Cardiac muscle cell (in vitro differentiated cells and primary cell): ENCODE results near the gene BNC1. TPM values are rescaled to one million over a fixed set of nuclear protein-coding genes. Genes with fewer than 3 reads are reported as not detected.

ENCODE experiments used
- DNase-seq, 2 donors: peaks; one replicate each; pipeline versions ENCODE4 v3.0.0 to v3.0.0-alpha.2; 2010 to 2017; ENCODE audit warnings: low read depth in 1 of 2, low spot score in 1 of 2
- H3K27ac ChIP-seq: fragments of 200-600 bp; sonication (generic); 2 replicates; pipeline ENCODE4 v1.5.1; 2016
- H3K27me3 ChIP-seq: fragments of 200-600 bp; sonication (generic); 2 replicates; pipeline ENCODE4 v1.6.0; 2016; ENCODE audit warnings: control low read depth
- H3K36me3 ChIP-seq: fragments of 200-600 bp; sonication (generic); 2 replicates; pipeline ENCODE4 v1.5.1; 2016; ENCODE audit warnings: control low read depth
- H3K4me1 ChIP-seq: fragments of 200-600 bp; sonication (generic); 2 replicates; pipeline ENCODE4 v1.8.1; 2017; ENCODE audit warnings: low read depth, mild to moderate bottlenecking, mixed run types
- H3K4me3 ChIP-seq: fragments of 200-600 bp; sonication (generic); 2 replicates; pipeline ENCODE4 v1.5.1; 2016; ENCODE audit warnings: mild to moderate bottlenecking
- H3K9me3 ChIP-seq: fragments of 200-600 bp; sonication (generic); 2 replicates; pipeline ENCODE4 v1.5.1; 2017; ENCODE audit warnings: low read depth, mild to moderate bottlenecking, control low read depth
- CTCF ChIP-seq: IDR thresholded peaks from 2 replicates; pipeline ENCODE4 v1.5.1; 2012; ENCODE audit warnings: low read depth, mild to moderate bottlenecking, low read length
- polyA plus RNA-seq: library from polyadenylated mRNA; unstranded; fragments of >200 nt; fragmentation: Nextera tagmentation; extraction: Ambion mirVana; gene quantifications from 2 replicates; pipeline ENCODE4 v1.2.1, GENCODE V29; 2016
- total RNA-seq: library from RNA; depleted of rRNA; stranded (reverse); fragments of >200 nt; gene quantifications from 2 replicates; pipeline ENCODE4 v1.2.3, GENCODE V29; 2016

BNC1 gene
- total and polyA plus RNA-seq, 2 experiments from 2014 or later = 3.3 to 4.5 TPM

- Histone ChIP-seq H3K9me3 (no peaks in the 10 kb centered on the region), H3K36me3 (no peaks in the 10 kb centered on the region), H3K27me3 (no peaks in the 10 kb centered on the region), H3K4me3 (no peak overlapping the region), H3K27ac (no peak overlapping the region), H3K4me1 (no peaks in the 10 kb centered on the region)
- no peak for TF ChIP-seq CTCF
- DNase-seq = no peak
Observed at GRCh38 chr15:83295417-83295816, 11.0 kb upstream of the BNC1 start.

GRCh38 chr15:83293201-83293600, 8.7 kb upstream of the BNC1 start:
- Histone ChIP-seq H3K27ac (no peak overlapping the region), H3K36me3 (no peaks in the 10 kb centered on the region), H3K9me3 (no peaks in the 10 kb centered on the region), H3K4me3 (no peak overlapping the region), H3K27me3 (no peaks in the 10 kb centered on the region), H3K4me1 (no peaks in the 10 kb centered on the region)
- TF ChIP-seq CTCF = no peak
- no peak for DNase-seq

GRCh38 chr15:83292317-83292716, 7.9 kb upstream of the BNC1 start:
- Histone ChIP-seq H3K4me3 (no peak overlapping the region), H3K9me3 (no peaks in the 10 kb centered on the region), H3K27ac (no peak overlapping the region), H3K27me3 (no peaks in the 10 kb centered on the region), H3K4me1 (no peaks in the 10 kb centered on the region), H3K36me3 (no peaks in the 10 kb centered on the region)
- no peak for TF ChIP-seq CTCF
- DNase-seq = no peak

- H3K4me3 ChIP-seq = no peak overlapping the region
- no peaks in the 10 kb centered on the region for H3K36me3 ChIP-seq
- no peaks in the 10 kb centered on the region for H3K4me1 ChIP-seq
- H3K27me3 ChIP-seq = peaks cover 20% of the 10 kb centered on the region
- TF ChIP-seq CTCF = no peak
- DNase-seq = no peak
- H3K27ac ChIP-seq = no peak overlapping the region
- no peaks in the 10 kb centered on the region for H3K9me3 ChIP-seq
Observed at GRCh38 chr15:83290236-83290635, 5.8 kb upstream of the BNC1 start.

- Histone ChIP-seq H3K9me3 (no peaks in the 10 kb centered on the region), H3K36me3 (no peaks in the 10 kb centered on the region), H3K4me3 (no peak overlapping the region), H3K27ac (no peak overlapping the region), H3K4me1 (no peaks in the 10 kb centered on the region), H3K27me3 (peaks cover 30% of the 10 kb centered on the region)
- no peak for TF ChIP-seq CTCF
- no peak for DNase-seq
Observed at GRCh38 chr15:83289160-83289559, 4.7 kb upstream of the BNC1 start.

- no peaks in the 10 kb centered on the region for H3K4me1 ChIP-seq
- peaks cover 38% of the 10 kb centered on the region for H3K27me3 ChIP-seq
- TF ChIP-seq CTCF = no peak
- H3K27ac ChIP-seq = no peak overlapping the region
- no peak for DNase-seq
- no peak overlapping the region for H3K4me3 ChIP-seq
- no peaks in the 10 kb centered on the region for H3K9me3 ChIP-seq
- H3K36me3 ChIP-seq = no peaks in the 10 kb centered on the region
Observed at GRCh38 chr15:83288381-83288801, 3.9 kb upstream of the BNC1 start.
